ENCODE data around the gene LRPPRC.

The LRPPRC gene

GRCh38 chr2:43980902-43981301 is 14.9 kb downstream of the LRPPRC start:
- no peak for DNase-seq (ENCODE audit: low read depth in 2 of 3, low spot score in 1 of 3)

GRCh38 chr2:43977677-43978375 is 18.0 kb downstream of the LRPPRC start:
- no peak for DNase-seq (ENCODE audit: low read depth in 2 of 3, low spot score in 1 of 3)

- no peak for DNase-seq (ENCODE audit: low read depth in 2 of 3, low spot score in 1 of 3)
These were observed 34.9 kb downstream of the LRPPRC start for GRCh38 chr2:43960921-43961320.

- no peak for DNase-seq (ENCODE audit: low read depth in 2 of 3, low spot score in 1 of 3)
These were observed 37.2 kb downstream of the LRPPRC start for GRCh38 chr2:43958397-43959275.

GRCh38 chr2:43950383-43951008 is 45.3 kb downstream of the LRPPRC start:
- no peak for DNase-seq (ENCODE audit: low read depth in 2 of 3, low spot score in 1 of 3)

GRCh38 chr2:43948370-43948769 is 47.4 kb downstream of the LRPPRC start:
- DNase-seq (ENCODE audit: low read depth in 2 of 3, low spot score in 1 of 3): no peak

GRCh38 chr2:43946685-43947084 is 49.1 kb downstream of the LRPPRC start:
- no peak for DNase-seq (ENCODE audit: low read depth in 2 of 3, low spot score in 1 of 3)

- DNase-seq (ENCODE audit: low read depth in 2 of 3, low spot score in 1 of 3): no peak
These were observed 50.4 kb downstream of the LRPPRC start for GRCh38 chr2:43945439-43945838.

- no peak for DNase-seq (ENCODE audit: low read depth in 2 of 3, low spot score in 1 of 3)
These were observed 50.9 kb downstream of the LRPPRC start for GRCh38 chr2:43944915-43945314.

GRCh38 chr2:43943809-43944452 is 51.9 kb downstream of the LRPPRC start:
- DNase-seq (ENCODE audit: low read depth in 2 of 3, low spot score in 1 of 3): no peak

GRCh38 chr2:43943323-43943722 is 52.5 kb downstream of the LRPPRC start:
- DNase-seq (ENCODE audit: low read depth in 2 of 3, low spot score in 1 of 3): no peak

- no peak for DNase-seq (ENCODE audit: low read depth in 2 of 3, low spot score in 1 of 3)
These were observed 52.9 kb downstream of the LRPPRC start for GRCh38 chr2:43942881-43943280.

- no peak for DNase-seq (ENCODE audit: low read depth in 2 of 3, low spot score in 1 of 3)
These were observed 53.8 kb downstream of the LRPPRC start for GRCh38 chr2:43941966-43942365.

GRCh38 chr2:43941359-43941758 is 54.4 kb downstream of the LRPPRC start:
- no peak for DNase-seq (ENCODE audit: low read depth in 2 of 3, low spot score in 1 of 3)

GRCh38 chr2:43939695-43940256 is 56.0 kb downstream of the LRPPRC start:
- DNase-seq (ENCODE audit: low read depth in 2 of 3, low spot score in 1 of 3): no peak

- DNase-seq (ENCODE audit: low read depth in 2 of 3, low spot score in 1 of 3): no peak
These were observed 58.4 kb downstream of the LRPPRC start for GRCh38 chr2:43937269-43937820.

GRCh38 chr2:43934567-43934966 is 61.2 kb downstream of the LRPPRC start:
- DNase-seq (ENCODE audit: low read depth in 2 of 3, low spot score in 1 of 3): no peak

GRCh38 chr2:43931293-43931692 is 64.5 kb downstream of the LRPPRC start:
- DNase-seq (ENCODE audit: low read depth in 2 of 3, low spot score in 1 of 3): no peak

GRCh38 chr2:43927442-43927841 is 68.3 kb downstream of the LRPPRC start:
- DNase-seq (ENCODE audit: low read depth in 2 of 3, low spot score in 1 of 3): no peak

- no peak for DNase-seq (ENCODE audit: low read depth in 2 of 3, low spot score in 1 of 3)
These were observed 70.4 kb downstream of the LRPPRC start for GRCh38 chr2:43925431-43925830.

GRCh38 chr2:43924463-43924862 is 71.3 kb downstream of the LRPPRC start:
- DNase-seq (ENCODE audit: low read depth in 2 of 3, low spot score in 1 of 3): no peak
